Mesenchymal stem cell (in vitro differentiated cells and primary cell): ENCODE results near the gene ALCAM.
A peak's percentile ranks its signal among the peaks of the same experiment; 100 is the strongest.

Source experiments
- DNase-seq: peaks from one replicate; pipeline ENCODE4 v3.0.0-alpha.2; 2013
- H2AFZ ChIP-seq: one replicate; pipeline ENCODE4 v1.6.1; 2013; ENCODE audit warnings: low read depth, mild to moderate bottlenecking, control low read depth, inconsistent platforms, low read length, moderate library complexity
- H2AK5ac ChIP-seq: 2 replicates; pipeline ENCODE4 v1.6.1; 2013; ENCODE audit warnings: low read length, moderate library complexity, mild to moderate bottlenecking, inconsistent platforms; ENCODE audit not compliant: severe bottlenecking
- H2BK120ac ChIP-seq: one replicate; pipeline ENCODE4 v1.6.1; 2013; ENCODE audit warnings: low read depth, mild to moderate bottlenecking, inconsistent platforms, low read length, moderate library complexity
- H2BK12ac ChIP-seq, 2 experiments: one replicate each; pipeline ENCODE4 v1.6.1; 2013; ENCODE audit warnings: inconsistent platforms in 2 of 2, low read length in 2 of 2, mild to moderate bottlenecking in 2 of 2, moderate library complexity in 2 of 2, control low read depth in 1 of 2
- H2BK15ac ChIP-seq: one replicate; pipeline ENCODE4 v1.6.1; 2013; ENCODE audit warnings: mild to moderate bottlenecking, low read depth, inconsistent platforms; ENCODE audit not compliant: poor library complexity, severe bottlenecking
- H2BK5ac ChIP-seq: 2 replicates; pipeline ENCODE4 v1.6.1; 2013; ENCODE audit warnings: low read depth, mild to moderate bottlenecking, low read length, control low read depth, inconsistent platforms; ENCODE audit not compliant: poor library complexity, severe bottlenecking
- H3K14ac ChIP-seq, 2 experiments: one replicate each; pipeline ENCODE4 v1.6.1; 2013; ENCODE audit warnings: inconsistent platforms in 2 of 2, low read length in 2 of 2, control low read depth in 1 of 2, mild to moderate bottlenecking in 1 of 2, moderate library complexity in 1 of 2
- H3K18ac ChIP-seq, 2 experiments: one replicate each; pipeline ENCODE4 v1.6.1; 2013; ENCODE audit warnings: inconsistent platforms in 2 of 2, low read length in 2 of 2, control low read depth in 1 of 2, low read depth in 1 of 2, mild to moderate bottlenecking in 1 of 2
- H3K23ac ChIP-seq, 2 experiments: one replicate each; pipeline ENCODE4 v1.6.1; 2013; ENCODE audit warnings: inconsistent platforms in 2 of 2, low read length in 2 of 2, mild to moderate bottlenecking in 2 of 2, moderate library complexity in 2 of 2, control low read depth in 1 of 2
- H3K27ac ChIP-seq: 2 replicates; pipeline ENCODE4 v1.5.1; 2013; ENCODE audit warnings: mild to moderate bottlenecking, moderate library complexity, low read length, control low read depth, inconsistent platforms; ENCODE audit not compliant: poor library complexity, severe bottlenecking
- H3K27me3 ChIP-seq, 2 experiments: 2 replicates each; pipeline versions ENCODE4 v1.6.1 to v1.7.0; 2013; ENCODE audit warnings: low read length in 2 of 2, mild to moderate bottlenecking in 2 of 2, moderate library complexity in 2 of 2, control low read depth in 1 of 2, inconsistent platforms in 1 of 2; ENCODE audit not compliant: control insufficient read depth in 1 of 2, insufficient read depth in 1 of 2
- H3K36me3 ChIP-seq, 2 experiments: 2 replicates each; pipeline versions ENCODE4 v1.6.1 to v1.7.0; 2013; ENCODE audit warnings: low read length in 2 of 2, control low read depth in 1 of 2, inconsistent platforms in 1 of 2, low read depth in 1 of 2, mild to moderate bottlenecking in 1 of 2; ENCODE audit not compliant: insufficient read depth in 2 of 2, control insufficient read depth in 1 of 2
- H3K4ac ChIP-seq, 2 experiments: one replicate each; pipeline ENCODE4 v1.6.1; 2013; ENCODE audit warnings: inconsistent platforms in 2 of 2, low read length in 2 of 2, mild to moderate bottlenecking in 2 of 2, moderate library complexity in 2 of 2, control low read depth in 1 of 2, low read depth in 1 of 2
- H3K4me1 ChIP-seq: 2 replicates; pipeline ENCODE4 v1.6.1; 2013; ENCODE audit warnings: low read depth, low read length, control low read depth; ENCODE audit not compliant: control insufficient read depth, insufficient read depth
- H3K4me2 ChIP-seq: 2 replicates; pipeline ENCODE4 v1.6.1; 2013; ENCODE audit warnings: low read length, mild to moderate bottlenecking, inconsistent platforms; ENCODE audit not compliant: poor library complexity, severe bottlenecking
- H3K4me3 ChIP-seq, 2 experiments: 2 replicates each; pipeline versions ENCODE4 v1.5.1 to v1.7.0; 2013; ENCODE audit warnings: low read length in 2 of 2, mild to moderate bottlenecking in 2 of 2, control low read depth in 1 of 2, low read depth in 1 of 2; ENCODE audit not compliant: insufficient read depth in 1 of 2
- H3K79me1 ChIP-seq: replicated peaks from 2 replicates; pipeline ENCODE4 v1.6.1; 2013; ENCODE audit warnings: mild to moderate bottlenecking, control low read depth, low read length, inconsistent platforms; ENCODE audit not compliant: poor library complexity, severe bottlenecking
- H3K9ac ChIP-seq: 2 replicates; pipeline ENCODE4 v1.7.0; 2013; ENCODE audit warnings: mild to moderate bottlenecking, low read length, moderate library complexity
- H3K9me3 ChIP-seq: 2 replicates; pipeline ENCODE4 v1.7.0; 2013; ENCODE audit warnings: mild to moderate bottlenecking, low read length; ENCODE audit not compliant: control insufficient read depth
- H4K8ac ChIP-seq: one replicate; pipeline ENCODE4 v1.6.1; 2013; ENCODE audit warnings: inconsistent platforms, mild to moderate bottlenecking, low read length, moderate library complexity
- H4K91ac ChIP-seq: one replicate; pipeline ENCODE4 v1.6.1; 2013; ENCODE audit warnings: mild to moderate bottlenecking, low read length, inconsistent platforms
- WGBS: methylation state at CpG from one replicate; pipeline ENCODE4 v1.1.7; 2013; ENCODE audit warnings: mixed read lengths; 5-methylcytosine and 5-hydroxymethylcytosine counted together

Gene ALCAM

DNA sequence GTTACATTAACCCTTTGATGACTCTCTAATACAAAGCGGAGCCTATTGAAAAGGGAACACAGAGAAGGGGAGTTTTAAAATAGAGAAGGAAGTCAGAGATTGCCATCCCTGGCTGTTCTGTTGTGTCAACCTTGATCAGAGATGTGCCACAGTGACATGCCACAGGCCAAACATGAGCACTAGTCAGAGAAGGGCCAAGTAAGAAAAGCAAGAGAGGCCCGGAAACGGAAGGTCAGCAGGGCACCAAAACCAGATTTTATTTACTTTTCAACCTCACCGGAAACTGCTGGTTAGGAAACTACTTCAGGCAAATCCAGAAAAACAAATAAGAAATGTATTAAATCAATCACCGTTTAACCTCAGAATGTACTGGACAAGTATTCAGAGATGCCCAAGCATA lies 171.8 kb downstream of the ALCAM start:
- Histone ChIP-seq H2BK120ac (no peak overlapping the region), H2BK12ac (no peak overlapping the region), H2BK5ac (no peak overlapping the region), H3K14ac (no peak overlapping the region), H2BK15ac (no peak overlapping the region), H3K4me3 (no peak overlapping the region), H3K27me3 (no peaks in the 10 kb centered on the region), H3K4me1 (peaks cover 1% of the 10 kb centered on the region), H3K36me3 (peaks cover 0 to 54% of the 10 kb centered on the region in 2 experiments), H4K8ac (no peak overlapping the region), H3K9me3 (no peaks in the 10 kb centered on the region), H2AFZ (no peak overlapping the region), H3K23ac (no peak overlapping the region), H4K91ac (no peak overlapping the region), H3K9ac (no peak overlapping the region), H3K27ac (no peak overlapping the region), H3K18ac (peak overlapping the region in 1 of 2 experiments; percentile 46), H3K4me2 (no peak overlapping the region), H2AK5ac (no peak overlapping the region), H3K79me1 (peaks cover 7% of the 10 kb centered on the region), H3K4ac (no peak overlapping the region)
- DNase-seq: peak; percentile 44
- 62% methylated on average over 3 of the region's 5 CpGs for WGBS

- 95% methylated on average over 3 of the region's 3 CpGs for WGBS
- Histone ChIP-seq H3K27ac (no peak overlapping the region), H2BK15ac (no peak overlapping the region), H3K9ac (no peak overlapping the region), H4K91ac (no peak overlapping the region), H3K23ac (no peak overlapping the region), H2AFZ (no peak overlapping the region), H2AK5ac (no peak overlapping the region), H3K4me3 (no peak overlapping the region), H3K18ac (no peak overlapping the region), H3K4ac (no peak overlapping the region), H2BK12ac (peak overlapping the region in 1 of 2 experiments; percentile 84), H3K27me3 (no peaks in the 10 kb centered on the region), H4K8ac (no peak overlapping the region), H3K14ac (no peak overlapping the region), H3K36me3 (peaks cover 0 to 49% of the 10 kb centered on the region in 2 experiments), H2BK5ac (no peak overlapping the region), H3K9me3 (no peaks in the 10 kb centered on the region), H3K79me1 (peaks cover 7% of the 10 kb centered on the region), H3K4me1 (no peaks in the 10 kb centered on the region), H3K4me2 (no peak overlapping the region), H2BK120ac (no peak overlapping the region)
- DNase-seq: no peak
These were observed 173.2 kb downstream of the ALCAM start for GRCh38 chr3:105539897-105540296.

GRCh38 chr3:105542282-105543019 lies 175.7 kb downstream of the ALCAM start:
- Histone ChIP-seq H3K4me1 (no peaks in the 10 kb centered on the region), H3K4me3 (no peak overlapping the region), H3K23ac (no peak overlapping the region), H2BK5ac (no peak overlapping the region), H3K36me3 (peaks cover 0 to 62% of the 10 kb centered on the region in 2 experiments), H3K79me1 (peaks cover 5% of the 10 kb centered on the region), H3K27me3 (no peaks in the 10 kb centered on the region), H3K4me2 (no peak overlapping the region), H3K27ac (no peak overlapping the region), H3K4ac (no peak overlapping the region), H2BK12ac (no peak overlapping the region), H3K9ac (no peak overlapping the region), H2AFZ (no peak overlapping the region), H3K9me3 (no peaks in the 10 kb centered on the region), H4K8ac (no peak overlapping the region), H4K91ac (no peak overlapping the region), H2BK120ac (no peak overlapping the region), H3K14ac (no peak overlapping the region), H3K18ac (no peak overlapping the region), H2AK5ac (no peak overlapping the region), H2BK15ac (no peak overlapping the region)
- 100% methylated on average over 1 of the region's 1 CpG for WGBS
- DNase-seq: no peak

- no peak overlapping the region for H2BK120ac ChIP-seq
- no peak overlapping the region for H3K4me3 ChIP-seq
- H3K9me3 ChIP-seq: no peaks in the 10 kb centered on the region
- peaks cover 5% of the 10 kb centered on the region for H3K79me1 ChIP-seq
- H3K4me1 ChIP-seq: no peaks in the 10 kb centered on the region
- no peak overlapping the region for H2AK5ac ChIP-seq
- H2BK12ac ChIP-seq: no peak overlapping the region
- H3K23ac ChIP-seq: no peak overlapping the region
- H3K14ac ChIP-seq: no peak overlapping the region
- H3K27ac ChIP-seq: no peak overlapping the region
- no peak overlapping the region for H3K9ac ChIP-seq
- no peak overlapping the region for H4K8ac ChIP-seq
- no peak overlapping the region for H3K18ac ChIP-seq
- WGBS: 100% methylated on average over 1 of the region's 1 CpG
- no peak overlapping the region for H4K91ac ChIP-seq
- peaks cover 0 to 77% of the 10 kb centered on the region in 2 experiments for H3K36me3 ChIP-seq
- no peak overlapping the region for H3K4ac ChIP-seq
- H3K4me2 ChIP-seq: no peak overlapping the region
- H2BK15ac ChIP-seq: no peak overlapping the region
- DNase-seq: no peak
- no peaks in the 10 kb centered on the region for H3K27me3 ChIP-seq
- no peak overlapping the region for H2AFZ ChIP-seq
- H2BK5ac ChIP-seq: no peak overlapping the region
These were observed 178.3 kb downstream of the ALCAM start for GRCh38 chr3:105545051-105545450.
